Keratinocyte (primary cell): Measurements from ENCODE around the gene MPHOSPH6.

Experiments
- CTCF ChIP-seq, 3 experiments: IDR thresholded peaks in 1 of 3; conservative IDR thresholded peaks in 1 of 3; optimal IDR thresholded peaks in 1 of 3; 2 replicates in 2 of 3; 3 replicates in 1 of 3; pipeline versions ENCODE3 to v1.5.1; 2011; ENCODE audit warnings: low read length in 3 of 3, mild to moderate bottlenecking in 3 of 3, moderate library complexity in 2 of 3, control low read depth in 1 of 3, inconsistent platforms in 1 of 3; ENCODE audit not compliant: insufficient read depth in 2 of 3; ENCODE audit errors: extremely low read depth in 1 of 3
- EZH2 ChIP-seq: IDR thresholded peaks from one replicate; pipeline ENCODE4 v1.6.1; 2012; ENCODE audit warnings: inconsistent platforms, mild to moderate bottlenecking, low read length, moderate library complexity

GRCh38 chr16:82116535-82116934 is 53.5 kb downstream of the MPHOSPH6 start:
- TF ChIP-seq CTCF (optimal IDR thresholded peaks at IDR 0.05 in 1 of 3, IDR thresholded peaks at IDR 0.05 in 1 of 3, conservative IDR thresholded peaks at IDR 0.05 in 1 of 3; ENCODE audit: extremely low read depth in 1 of 3, insufficient read depth in 2 of 3, low read length in 3 of 3) (no peak), EZH2 (no peak)
